Measurements from ENCODE around the gene BMPER.

Gene BMPER

GRCh38 chr7:34064519-34065158 lies 159.3 kb downstream of the BMPER start:
- DNase-seq (ENCODE audit: low read depth): no peak

DNA sequence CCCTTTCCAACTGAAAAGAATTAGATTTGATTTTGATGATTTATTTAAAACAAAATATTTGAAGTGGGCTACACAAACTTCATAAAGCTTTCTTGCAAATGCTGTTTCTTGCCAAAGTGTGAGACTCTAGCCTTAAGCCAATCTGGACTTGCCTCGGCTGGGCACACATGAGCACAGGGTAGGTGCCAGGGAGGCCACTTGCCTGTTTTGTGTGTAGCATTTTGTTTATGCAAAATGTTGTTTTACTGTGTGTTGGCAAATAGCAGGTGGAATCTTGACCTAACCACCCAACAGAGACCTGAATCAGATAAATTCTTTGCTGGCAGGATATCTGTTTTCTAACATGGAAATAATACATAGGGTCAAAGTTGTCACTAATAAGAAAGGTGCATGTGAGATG lies 161.1 kb downstream of the BMPER start:
- DNase-seq (ENCODE audit: low read depth): no peak

- no peak for DNase-seq (ENCODE audit: low read depth)
Observed at GRCh38 chr7:34067005-34067778, 161.9 kb downstream of the BMPER start.

DNA sequence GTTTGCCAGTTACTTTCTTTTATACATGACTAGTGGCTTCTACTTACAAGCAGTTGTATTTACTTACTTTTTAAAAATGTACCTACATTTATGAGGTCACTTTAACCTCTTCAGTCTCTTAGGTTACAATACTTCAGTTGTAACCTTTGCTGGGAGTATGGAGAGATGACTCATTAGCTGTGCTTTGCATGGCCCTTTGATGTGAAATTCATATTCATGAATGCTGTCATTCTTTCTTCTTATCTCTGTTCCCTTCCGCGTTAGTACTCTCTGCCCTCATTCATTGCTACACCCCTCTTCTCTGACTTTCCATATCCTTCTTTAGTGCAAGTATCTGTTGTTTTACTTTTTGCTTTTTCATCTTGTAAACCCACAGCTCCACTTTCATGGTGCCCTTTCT lies 164.3 kb downstream of the BMPER start:
- DNase-seq (ENCODE audit: low read depth): no peak

DNA sequence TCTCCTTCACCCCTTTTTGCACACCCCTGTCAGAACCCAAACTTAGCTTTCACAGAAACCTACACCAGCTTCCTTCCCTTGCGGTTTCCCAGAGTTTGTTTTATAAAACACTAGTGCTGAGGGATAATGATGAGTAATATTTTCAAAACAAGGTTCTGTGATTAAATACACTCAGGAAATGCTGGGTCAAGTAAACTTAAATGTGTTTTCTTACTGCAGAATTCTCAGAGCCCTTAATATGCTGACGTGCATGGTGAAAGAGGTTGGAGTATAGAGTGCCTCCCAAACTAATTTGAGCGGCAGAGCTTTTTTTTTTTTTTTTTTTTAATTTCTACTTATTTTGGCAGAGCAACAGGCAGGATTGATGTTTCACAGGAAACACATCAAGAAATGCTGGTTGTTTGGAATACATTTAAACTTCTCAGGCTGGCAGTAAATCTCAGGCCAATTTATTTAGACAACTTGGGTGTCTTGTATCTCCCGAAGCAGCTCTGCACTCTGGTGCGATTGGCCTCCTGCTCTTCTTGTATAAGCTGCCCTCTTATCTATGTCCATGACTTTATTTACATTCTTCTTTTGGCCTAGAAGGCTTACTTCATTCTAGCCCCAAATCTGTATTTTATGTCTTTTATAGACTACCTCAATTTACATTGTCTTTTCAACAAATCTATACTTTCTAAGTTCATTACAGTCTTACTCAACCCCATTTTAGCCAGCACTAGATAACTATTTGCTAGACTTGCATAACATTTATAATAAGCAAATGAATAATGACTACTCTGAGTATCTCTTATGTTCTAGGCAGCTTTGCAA lies 165.4 kb downstream of the BMPER start:
- DNase-seq (ENCODE audit: low read depth): no peak

- no peak for DNase-seq (ENCODE audit: low read depth)
Observed at GRCh38 chr7:34073676-34074075, 168.3 kb downstream of the BMPER start.

DNA sequence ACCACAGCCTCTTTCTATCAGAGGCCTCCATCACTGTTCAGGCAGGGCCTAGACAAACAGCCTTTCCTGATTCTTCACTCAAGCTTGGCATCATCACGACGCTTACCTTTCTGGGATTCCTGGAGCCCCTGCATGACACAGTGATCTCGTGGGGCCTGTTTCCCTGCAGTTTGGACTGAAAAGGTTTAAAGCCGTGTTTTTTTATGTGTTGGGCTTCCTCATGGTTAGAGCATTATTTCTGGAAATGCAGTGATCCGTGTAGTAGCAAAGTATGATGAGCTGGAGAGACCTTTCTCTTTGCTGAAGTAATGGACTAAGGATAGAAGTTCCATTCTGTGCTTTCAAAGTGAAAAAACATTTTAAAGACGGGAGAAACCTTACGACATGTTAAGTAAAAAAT lies 169.1 kb downstream of the BMPER start:
- DNase-seq (ENCODE audit: low read depth): no peak

GRCh38 chr7:34075523-34076370 lies 170.4 kb downstream of the BMPER start:
- DNase-seq (ENCODE audit: low read depth): no peak

DNA sequence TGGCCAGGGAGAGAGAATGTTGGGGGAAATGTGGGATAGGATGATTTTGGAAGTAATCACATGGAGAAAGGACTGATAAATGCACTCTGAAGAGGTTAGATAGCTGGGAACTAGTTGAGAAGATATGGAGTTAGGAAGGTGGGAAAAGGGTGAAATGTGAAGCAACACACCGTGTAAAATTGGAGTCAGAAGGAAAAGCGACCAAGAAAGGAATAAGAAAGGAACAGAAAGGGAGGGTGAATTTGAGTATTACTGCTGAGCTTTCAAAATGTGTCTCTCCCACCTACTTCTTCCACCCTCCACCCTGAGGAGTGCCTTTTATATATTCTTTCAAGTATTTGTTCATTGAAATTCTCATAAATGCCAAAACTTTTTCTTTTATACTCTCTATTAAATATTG lies 171.8 kb downstream of the BMPER start:
- no peak for DNase-seq (ENCODE audit: low read depth)

- no peak for DNase-seq (ENCODE audit: low read depth)
Observed at GRCh38 chr7:34078864-34079263, 173.5 kb downstream of the BMPER start.

GRCh38 chr7:34080513-34080912 lies 175.2 kb downstream of the BMPER start:
- no peak for DNase-seq (ENCODE audit: low read depth)

GRCh38 chr7:34081935-34082334 lies 176.6 kb downstream of the BMPER start:
- DNase-seq (ENCODE audit: low read depth): no peak

DNA sequence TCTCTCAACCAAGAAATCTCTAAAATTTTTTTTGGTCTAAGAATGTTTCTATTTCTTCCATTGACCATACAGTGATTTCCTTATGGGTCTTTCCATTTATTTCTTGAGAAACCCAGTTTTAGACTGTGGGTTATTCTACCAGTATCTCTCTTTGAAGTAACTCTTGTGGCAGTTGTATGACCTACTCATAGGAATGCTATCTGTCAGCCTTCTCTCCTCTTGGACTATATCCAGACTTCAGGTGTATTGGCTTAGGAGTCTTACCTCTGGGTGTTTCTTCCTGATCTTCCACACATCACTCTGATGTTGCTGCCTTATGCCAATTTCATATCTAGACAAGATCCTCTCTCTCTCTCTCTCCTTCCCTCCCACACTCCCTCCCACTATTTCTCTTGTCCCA lies 178.1 kb downstream of the BMPER start:
- DNase-seq (ENCODE audit: low read depth): no peak

GRCh38 chr7:34084651-34085050 lies 179.3 kb downstream of the BMPER start:
- no peak for DNase-seq (ENCODE audit: low read depth)

GRCh38 chr7:34086064-34086463 lies 180.7 kb downstream of the BMPER start:
- DNase-seq (ENCODE audit: low read depth): no peak

DNA sequence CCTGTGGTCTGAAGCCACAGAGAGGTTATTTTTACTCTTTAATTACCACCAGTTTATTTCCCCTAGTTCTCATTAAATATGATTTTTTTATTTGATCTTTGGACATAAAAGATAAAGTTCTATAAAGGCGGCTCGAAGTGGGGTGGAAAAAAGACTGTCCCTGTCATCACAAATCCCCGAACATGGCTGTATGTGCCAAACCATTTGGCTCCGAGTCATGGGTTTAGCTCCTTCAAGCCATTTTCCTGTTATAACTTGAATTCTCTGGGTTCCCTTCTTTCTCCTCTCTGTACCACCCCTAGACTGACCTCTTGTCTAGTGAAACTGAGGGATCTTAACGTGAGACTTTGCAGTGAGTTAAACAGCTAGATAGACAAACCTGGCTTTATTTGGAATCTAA lies 181.6 kb downstream of the BMPER start:
- DNase-seq (ENCODE audit: low read depth): no peak

DNA sequence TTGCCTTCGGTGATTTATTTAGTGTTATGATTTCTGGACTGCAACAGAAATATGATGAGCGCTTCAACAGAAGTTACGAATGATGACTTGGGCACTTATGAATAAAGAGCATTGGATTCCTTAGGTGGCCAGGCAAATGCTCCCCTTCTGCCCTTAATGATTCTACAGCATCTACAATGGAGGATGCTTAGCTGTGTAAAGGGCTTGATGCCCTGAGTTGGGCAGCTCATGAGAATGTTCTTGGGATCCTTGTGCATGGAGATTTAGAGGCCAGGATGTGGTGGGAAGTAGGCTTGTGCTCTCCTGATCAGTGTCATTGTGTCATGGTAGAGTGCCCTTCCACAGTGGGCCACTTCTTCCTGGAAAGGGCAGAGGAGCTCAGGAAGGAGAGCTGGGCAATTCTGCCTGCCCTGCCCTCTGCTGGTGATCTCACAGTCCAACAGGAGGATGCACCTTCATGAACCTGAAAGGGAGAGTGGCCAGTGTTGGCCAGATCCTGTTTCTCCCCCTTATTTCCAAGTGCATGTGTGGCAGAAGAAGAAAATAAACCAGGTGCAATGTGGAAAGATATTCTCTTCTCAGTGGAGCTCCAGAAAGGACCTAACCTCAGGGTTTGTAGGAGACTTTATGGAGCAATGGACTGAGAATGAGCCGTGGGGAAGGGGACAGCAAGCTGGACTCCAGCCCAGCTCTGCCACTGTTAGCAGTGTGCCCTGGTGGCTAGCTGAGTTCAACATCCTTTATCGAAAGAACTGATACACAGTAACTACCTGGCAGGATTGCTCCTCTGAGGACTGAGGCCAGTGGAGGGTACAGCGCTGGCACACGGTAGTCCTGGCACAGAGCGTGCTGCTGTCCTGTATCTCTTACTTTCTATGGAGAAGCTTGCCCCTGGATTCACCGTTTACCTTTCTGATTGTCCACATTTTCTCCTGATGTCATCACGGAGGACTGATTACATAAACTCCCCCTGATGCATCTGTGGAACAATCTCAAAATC lies 182.9 kb downstream of the BMPER start:
- no peak for DNase-seq (ENCODE audit: low read depth)

- DNase-seq (ENCODE audit: low read depth): no peak
Observed at GRCh38 chr7:34090816-34091215, 185.5 kb downstream of the BMPER start.

- no peak for DNase-seq (ENCODE audit: low read depth)
Observed at GRCh38 chr7:34091321-34091917, 186.1 kb downstream of the BMPER start.

DNA sequence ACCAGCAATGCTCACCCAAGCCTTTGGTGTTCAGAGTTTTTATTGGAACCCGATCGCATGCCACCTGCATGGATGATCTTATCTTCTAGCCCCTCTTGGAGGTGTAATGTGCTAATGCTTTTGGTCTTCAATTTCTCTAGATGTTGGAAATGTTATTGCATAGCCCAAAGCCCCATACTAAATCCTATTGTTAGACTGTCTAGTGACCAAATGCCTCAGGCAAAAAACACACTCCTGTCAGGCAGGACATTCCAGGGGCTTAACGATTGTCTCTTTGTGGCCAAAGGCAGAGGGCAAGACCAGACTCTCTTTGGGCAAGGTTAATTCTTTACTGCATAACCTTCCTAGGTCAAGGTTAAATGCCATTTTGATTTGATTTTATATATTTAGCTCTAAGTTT lies 187.9 kb downstream of the BMPER start:
- DNase-seq (ENCODE audit: low read depth): no peak
